Stomach smooth muscle (tissue), 2 donors: ENCODE measurements around the gene AMZ1.
"Not testable (repeated sequence)": the region's sequence is repeated elsewhere in the genome, so short reads cannot be mapped to it uniquely, and the experiment has no call there.

Experiments
- H3K27ac ChIP-seq: one replicate; pipeline ENCODE4 v1.7.0; 2013; ENCODE audit warnings: mild to moderate bottlenecking, low read length, inconsistent platforms
- H3K27me3 ChIP-seq, 2 donors: one replicate each; pipeline ENCODE4 v1.7.0; 2013; ENCODE audit warnings: low read length in 2 of 2; ENCODE audit not compliant: insufficient read depth in 2 of 2, control insufficient read depth in 1 of 2
- H3K36me3 ChIP-seq, 2 donors: one replicate each; pipeline ENCODE4 v1.7.0; 2013; ENCODE audit warnings: low read length in 2 of 2; ENCODE audit not compliant: control insufficient read depth in 2 of 2, insufficient read depth in 2 of 2
- H3K4me1 ChIP-seq: one replicate; pipeline ENCODE4 v1.7.0; 2013; ENCODE audit warnings: low read length; ENCODE audit not compliant: control insufficient read depth, insufficient read depth
- H3K4me3 ChIP-seq, 2 donors: one replicate each; pipeline ENCODE4 v1.7.0; 2013; ENCODE audit warnings: low read length in 2 of 2
- H3K9ac ChIP-seq, 2 donors: one replicate each; pipeline ENCODE4 v1.7.0; 2013; ENCODE audit warnings: low read length in 2 of 2, mild to moderate bottlenecking in 1 of 2
- H3K9me3 ChIP-seq, 2 donors: one replicate each; pipeline ENCODE4 v1.7.0; 2013; ENCODE audit warnings: low read length in 2 of 2; ENCODE audit not compliant: control insufficient read depth in 2 of 2
- donor health status: healthy.
- donor health status: Pancreatic carcinoma.

The AMZ1 gene

GRCh38 chr7:2693420-2694121 is 5.6 kb downstream of the AMZ1 start:
- not testable (repeated sequence) for H3K4me3 ChIP-seq, H3K4me1 ChIP-seq, H3K36me3 ChIP-seq, H3K9me3 ChIP-seq, H3K27ac ChIP-seq, H3K9ac ChIP-seq
- peaks cover 5 to 12% of the 10 kb centered on the region in 2 donors for H3K27me3 ChIP-seq

GRCh38 chr7:2694122-2694436 is 6.1 kb downstream of the AMZ1 start:
- not testable (repeated sequence) for H3K36me3 ChIP-seq, H3K27ac ChIP-seq, H3K9me3 ChIP-seq, H3K4me1 ChIP-seq, H3K4me3 ChIP-seq, H3K9ac ChIP-seq, H3K27me3 ChIP-seq

- H3K27ac ChIP-seq = no peak overlapping the region
- H3K4me3 ChIP-seq = no peak overlapping the region
- H3K36me3 ChIP-seq = no peaks in the 10 kb centered on the region
- H3K27me3 ChIP-seq = no peaks in the 10 kb centered on the region
- no peaks in the 10 kb centered on the region for H3K9me3 ChIP-seq
- H3K9ac ChIP-seq = no peak overlapping the region
- peaks cover 5% of the 10 kb centered on the region for H3K4me1 ChIP-seq
Observed at GRCh38 chr7:2698581-2699288, 10.7 kb downstream of the AMZ1 start.

GRCh38 chr7:2699289-2699620 is 11.3 kb downstream of the AMZ1 start:
- Histone ChIP-seq H3K36me3 (no peaks in the 10 kb centered on the region), H3K27ac (no peak overlapping the region)

GRCh38 chr7:2700141-2700850 is 12.3 kb downstream of the AMZ1 start:
- Histone ChIP-seq H3K4me3 (no peak overlapping the region), H3K9me3 (peaks cover 0 to 3% of the 10 kb centered on the region in 2 donors), H3K27ac (no peak overlapping the region), H3K27me3 (no peaks in the 10 kb centered on the region), H3K4me1 (peaks cover 5% of the 10 kb centered on the region), H3K9ac (no peak overlapping the region), H3K36me3 (no peaks in the 10 kb centered on the region)

More at GRCh38 chr7:2699289-2699620, 11.3 kb downstream of the AMZ1 start:
- Histone ChIP-seq H3K27me3 (no peaks in the 10 kb centered on the region), H3K4me1 (peaks cover 5% of the 10 kb centered on the region), H3K9ac (no peak overlapping the region), H3K4me3 (no peak overlapping the region), H3K9me3 (no peaks in the 10 kb centered on the region)

- Histone ChIP-seq H3K27me3 (no peaks in the 10 kb centered on the region), H3K36me3 (no peaks in the 10 kb centered on the region), H3K4me3 (no peak overlapping the region), H3K27ac (no peak overlapping the region), H3K4me1 (peaks cover 5% of the 10 kb centered on the region), H3K9ac (no peak overlapping the region), H3K9me3 (peaks cover 0 to 3% of the 10 kb centered on the region in 2 donors)
Observed at GRCh38 chr7:2701424-2701823, 13.4 kb downstream of the AMZ1 start.

- peaks cover 5% of the 10 kb centered on the region for H3K4me1 ChIP-seq
- no peaks in the 10 kb centered on the region for H3K27me3 ChIP-seq
- no peaks in the 10 kb centered on the region for H3K36me3 ChIP-seq
- H3K9me3 ChIP-seq = peaks cover 0 to 3% of the 10 kb centered on the region in 2 donors
- H3K9ac ChIP-seq = no peak overlapping the region
- H3K4me3 ChIP-seq = no peak overlapping the region
- no peak overlapping the region for H3K27ac ChIP-seq
Observed at GRCh38 chr7:2701832-2702593, 14.0 kb downstream of the AMZ1 start.

GRCh38 chr7:2702594-2702957 is 14.6 kb downstream of the AMZ1 start:
- no peak overlapping the region for H3K27ac ChIP-seq
- no peak overlapping the region for H3K9ac ChIP-seq
- no peaks in the 10 kb centered on the region for H3K36me3 ChIP-seq
- no peak overlapping the region for H3K4me3 ChIP-seq
- peaks cover 5% of the 10 kb centered on the region for H3K4me1 ChIP-seq
- H3K27me3 ChIP-seq = no peaks in the 10 kb centered on the region
- H3K9me3 ChIP-seq = peaks cover 0 to 3% of the 10 kb centered on the region in 2 donors

- Histone ChIP-seq H3K27me3 (no peaks in the 10 kb centered on the region), H3K9me3 (peaks cover 0 to 3% of the 10 kb centered on the region in 2 donors), H3K36me3 (no peaks in the 10 kb centered on the region), H3K9ac (no peak overlapping the region), H3K4me3 (no peak overlapping the region), H3K4me1 (peaks cover 10% of the 10 kb centered on the region), H3K27ac (no peak overlapping the region)
Observed at GRCh38 chr7:2705371-2706096, 17.5 kb downstream of the AMZ1 start.

- H3K27ac ChIP-seq = no peak overlapping the region
- no peaks in the 10 kb centered on the region for H3K27me3 ChIP-seq
- peaks cover 0 to 3% of the 10 kb centered on the region in 2 donors for H3K9me3 ChIP-seq
- H3K9ac ChIP-seq = no peak overlapping the region
- no peaks in the 10 kb centered on the region for H3K36me3 ChIP-seq
- H3K4me1 ChIP-seq = peaks cover 7% of the 10 kb centered on the region
- H3K4me3 ChIP-seq = no peak overlapping the region
Observed at GRCh38 chr7:2706685-2707126, 18.7 kb downstream of the AMZ1 start.
